Ovary (tissue), 9 donors: Measurements from ENCODE around the gene CLN6. TPM values are rescaled to one million over a fixed set of nuclear protein-coding genes. Genes with fewer than 3 reads are reported as not detected.

Source experiments
- DNase-seq, 5 donors: peaks; one replicate each; pipeline ENCODE4 v3.0.0-alpha.2; 2019 to 2020
- H3K27ac ChIP-seq, 2 donors: fragments of 200-600 bp; one replicate each; pipeline versions ENCODE4 v1.5.1 to v1.8.0; 2019 to 2022
- H3K27me3 ChIP-seq: fragments of 200-600 bp; one replicate; pipeline ENCODE4 v1.8.0; 2022
- H3K36me3 ChIP-seq: fragments of 200-600 bp; sonication (generic); one replicate; pipeline ENCODE4 v1.5.1; 2019
- H3K4me1 ChIP-seq: one replicate; pipeline ENCODE4 v1.8.1; 2013; ENCODE audit warnings: mild to moderate bottlenecking, moderate library complexity; ENCODE audit not compliant: insufficient read depth
- H3K4me3 ChIP-seq: fragments of 200-600 bp; sonication (generic); one replicate; pipeline ENCODE4 v1.5.1; 2017
- H3K9me3 ChIP-seq, 2 donors: fragments of 200-600 bp in 1 of 2; sonication (generic) in 1 of 2; one replicate each; pipeline versions ENCODE4 v1.5.1 to v1.8.1; 2013 to 2019; ENCODE audit warnings: mild to moderate bottlenecking in 1 of 2, moderate library complexity in 1 of 2
- EP300 ChIP-seq: sonication (generic); formaldehyde crosslinking; IDR thresholded peaks from one replicate; pipeline ENCODE4 v1.6.1; 2017; ENCODE audit warnings: antibody characterized with exemption
- POLR2A ChIP-seq: fragments of 450-650 bp; IDR thresholded peaks from one replicate; pipeline ENCODE4 v1.6.1; 2017; ENCODE audit warnings: antibody characterized with exemption, mild to moderate bottlenecking, moderate library complexity
- WGBS, 3 donors: extraction: QIAGEN DNeasy Blood & Tissue Kit in 1 of 3; methylation state at CpG; one replicate each; pipeline versions ENCODE4 v1.1.5 to v1.1.7; 2013 to 2017; 5-methylcytosine and 5-hydroxymethylcytosine counted together
- intact Hi-C, 4 donors: fragments of 100-400 bp; cut with DNase I; formaldehyde crosslinking; loops; one replicate each; pipeline versions ENCODE4 v1.11.0 to v1.15.1; 2022 to 2023
- polyA plus RNA-seq, 2 donors: library from polyadenylated mRNA; stranded (reverse); fragments of 200-250 nt in 1 of 2; fragments of 350-450 nt in 1 of 2; fragmentation: Illumina TruSeq in 1 of 2; extraction: RNeasy Lipid Tissue Mini Kit (QIAGEN cat#74804) in 1 of 2; gene quantifications; one replicate each; pipeline ENCODE4 v1.2.3, GENCODE V29; 2013 to 2014
- total RNA-seq, 7 donors: library from RNA; depleted of rRNA in 2 of 7; stranded (reverse); fragments of >200 nt in 2 of 7; fragmentation: NEBNext Ultra II Directional in 3 of 7; extraction: Animal tissue kit (Norgen Biotek cat#: 25700) in 3 of 7; gene quantifications; one replicate each; pipeline versions ENCODE4 v1.1.0 to v1.2.4, GENCODE V29; 2016 to 2023
- TF ChIP-seq, protein P1 (sequence below), 3 donors: fragments of 450-650 bp in 2 of 3; fragments of 200-600 bp in 1 of 3; IDR thresholded peaks; one replicate each; pipeline versions ENCODE4 v1.5.1 to v1.8.0; 2016 to 2022; ENCODE audit warnings: antibody characterized with exemption in 3 of 3, mild to moderate bottlenecking in 1 of 3
- donor health status: DM: no; HTN: no; CAD: no; lungs with moderate emphysema.
- donor health status: DM: no; HTN: no; CAD: no.
- donor health status: Bipolar disorder and iron deficiency.
- donor health status: DM: yes; HTN: yes; CAD: no.
- donor health status: DM: no; HTN: no; CAD: no.
- donor health status: DM: yes; HTN: yes; CAD: no.

Gene CLN6
- total and polyA plus RNA-seq, 9 donors = 6.3 to 21.8 (median 12.0) TPM

GRCh38 chr15:68191555-68191954 lies 38.0 kb downstream of the CLN6 start:
- Histone ChIP-seq H3K4me1 (peaks cover 2% of the 10 kb centered on the region), H3K4me3 (no peak overlapping the region), H3K36me3 (no peaks in the 10 kb centered on the region), H3K27ac (no peak overlapping the region), H3K27me3 (no peaks in the 10 kb centered on the region), H3K9me3 (no peaks in the 10 kb centered on the region)
- DNase-seq = no peak
- TF ChIP-seq EP300 = no peak
- TF ChIP-seq POLR2A = no peak
- TF ChIP-seq, protein P1, sequence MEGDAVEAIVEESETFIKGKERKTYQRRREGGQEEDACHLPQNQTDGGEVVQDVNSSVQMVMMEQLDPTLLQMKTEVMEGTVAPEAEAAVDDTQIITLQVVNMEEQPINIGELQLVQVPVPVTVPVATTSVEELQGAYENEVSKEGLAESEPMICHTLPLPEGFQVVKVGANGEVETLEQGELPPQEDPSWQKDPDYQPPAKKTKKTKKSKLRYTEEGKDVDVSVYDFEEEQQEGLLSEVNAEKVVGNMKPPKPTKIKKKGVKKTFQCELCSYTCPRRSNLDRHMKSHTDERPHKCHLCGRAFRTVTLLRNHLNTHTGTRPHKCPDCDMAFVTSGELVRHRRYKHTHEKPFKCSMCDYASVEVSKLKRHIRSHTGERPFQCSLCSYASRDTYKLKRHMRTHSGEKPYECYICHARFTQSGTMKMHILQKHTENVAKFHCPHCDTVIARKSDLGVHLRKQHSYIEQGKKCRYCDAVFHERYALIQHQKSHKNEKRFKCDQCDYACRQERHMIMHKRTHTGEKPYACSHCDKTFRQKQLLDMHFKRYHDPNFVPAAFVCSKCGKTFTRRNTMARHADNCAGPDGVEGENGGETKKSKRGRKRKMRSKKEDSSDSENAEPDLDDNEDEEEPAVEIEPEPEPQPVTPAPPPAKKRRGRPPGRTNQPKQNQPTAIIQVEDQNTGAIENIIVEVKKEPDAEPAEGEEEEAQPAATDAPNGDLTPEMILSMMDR (IDR thresholded peaks at IDR 0.05) = no peak
- intact Hi-C loops = loop anchor here in 1 of 4 donors (10.0 kb wide), 1 partner anchor 1017 kb away; no protein-coding TSS in a partner anchor
- WGBS, 3 donors = 55 to 59% (median 55%) methylated on average over 3 of the region's 3 CpGs

DNA sequence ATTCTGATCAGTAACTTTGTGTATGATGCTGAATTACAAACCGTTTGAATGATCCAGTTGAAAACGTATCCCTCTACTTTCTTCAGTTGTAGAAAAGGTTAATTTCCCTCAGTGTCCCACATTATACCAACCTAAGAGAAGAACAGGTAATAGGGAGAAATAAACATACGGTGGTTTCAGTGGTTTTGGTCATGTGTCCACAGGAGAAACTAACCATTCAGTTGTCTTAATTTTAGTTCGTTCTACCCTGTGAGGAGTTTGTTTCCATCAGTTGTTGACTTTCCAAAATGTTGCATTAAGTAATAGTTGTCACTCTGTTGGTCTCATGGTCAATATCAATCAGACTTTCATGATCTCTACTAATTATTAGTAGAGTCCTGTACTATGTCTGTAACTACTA lies 39.5 kb downstream of the CLN6 start:
- no peak for DNase-seq
- peaks cover 4% of the 10 kb centered on the region for H3K4me1 ChIP-seq
- 93 to 96% (median 96%) methylated on average over 4 of the region's 4 CpGs for WGBS, 3 donors
- no peaks in the 10 kb centered on the region for H3K36me3 ChIP-seq
- H3K27ac ChIP-seq = no peak overlapping the region
- H3K4me3 ChIP-seq = no peak overlapping the region
- TF ChIP-seq, protein P1 (IDR thresholded peaks at IDR 0.05) = no peak
- no peak for TF ChIP-seq POLR2A
- no peaks in the 10 kb centered on the region for H3K9me3 ChIP-seq
- no peaks in the 10 kb centered on the region for H3K27me3 ChIP-seq
- intact Hi-C loops = loop anchor here in 1 of 4 donors (10.0 kb wide), 1 partner anchor 1015 kb away; no protein-coding TSS in a partner anchor

DNA sequence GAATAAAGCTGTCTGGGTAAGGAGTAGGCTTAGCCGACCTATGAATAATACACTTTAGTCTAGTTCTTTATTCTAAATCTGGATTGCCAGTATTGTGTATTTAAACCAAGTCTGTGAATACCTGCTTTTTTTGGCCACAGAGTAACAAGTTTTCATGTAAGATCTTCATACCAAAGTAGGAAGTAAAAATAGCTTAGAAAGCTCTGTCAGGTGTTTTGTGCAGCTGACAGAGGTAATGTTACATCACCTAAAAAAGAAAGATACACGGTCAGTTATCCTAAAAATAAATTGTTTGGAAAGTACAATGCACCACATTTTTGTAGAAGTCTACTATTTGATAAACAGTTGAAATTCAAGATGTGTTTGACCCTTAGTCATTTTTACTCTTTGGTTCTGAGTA lies 40.9 kb downstream of the CLN6 start:
- TF ChIP-seq POLR2A = no peak
- no peak for TF ChIP-seq EP300
- TF ChIP-seq, protein P1 (IDR thresholded peaks at IDR 0.05) = no peak
- WGBS, 3 donors = 57 to 68% (median 63%) methylated on average over 2 of the region's 2 CpGs
- intact Hi-C loops = no loop called here
- Histone ChIP-seq H3K4me3 (no peak overlapping the region), H3K9me3 (no peaks in the 10 kb centered on the region), H3K27ac (no peak overlapping the region), H3K4me1 (peaks cover 4% of the 10 kb centered on the region), H3K36me3 (no peaks in the 10 kb centered on the region), H3K27me3 (no peaks in the 10 kb centered on the region)
- DNase-seq = no peak

DNA sequence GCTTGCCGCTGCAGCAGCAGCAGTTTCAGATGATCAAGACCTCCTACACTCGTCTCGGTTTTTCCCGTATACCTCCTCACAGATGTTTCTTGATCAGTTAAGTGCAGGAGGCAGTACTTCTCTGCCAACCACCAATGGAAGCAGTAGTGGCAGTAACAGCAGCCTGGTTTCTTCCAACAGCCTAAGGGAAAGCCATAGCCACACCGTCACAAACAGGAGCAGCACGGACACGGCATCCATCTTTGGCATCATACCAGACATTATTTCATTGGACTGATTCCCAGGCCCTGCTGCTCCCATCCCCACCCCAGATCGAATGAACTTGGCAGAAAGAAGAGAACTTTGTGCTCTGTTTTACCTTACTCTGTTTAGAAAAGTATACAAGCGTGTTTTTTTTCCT lies 42.0 kb downstream of the CLN6 start:
- Histone ChIP-seq H3K4me1 (peaks cover 4% of the 10 kb centered on the region), H3K27ac (peak overlapping the region in 1 of 2 donors; percentile 41), H3K4me3 (no peak overlapping the region), H3K9me3 (no peaks in the 10 kb centered on the region), H3K27me3 (no peaks in the 10 kb centered on the region), H3K36me3 (no peaks in the 10 kb centered on the region)
- 2 to 4% (median 2%) methylated on average over 9 of the region's 9 CpGs for WGBS, 3 donors
- DNase-seq = peak; percentile 55 to 72 (median 69)
- TF ChIP-seq EP300 (no peak), POLR2A (no peak)
- TF ChIP-seq, protein P1 (IDR thresholded peaks at IDR 0.05) = no peak
- intact Hi-C loops = no loop called here
